ENCODE results near the gene SPSB4.

SPSB4 gene

DNA sequence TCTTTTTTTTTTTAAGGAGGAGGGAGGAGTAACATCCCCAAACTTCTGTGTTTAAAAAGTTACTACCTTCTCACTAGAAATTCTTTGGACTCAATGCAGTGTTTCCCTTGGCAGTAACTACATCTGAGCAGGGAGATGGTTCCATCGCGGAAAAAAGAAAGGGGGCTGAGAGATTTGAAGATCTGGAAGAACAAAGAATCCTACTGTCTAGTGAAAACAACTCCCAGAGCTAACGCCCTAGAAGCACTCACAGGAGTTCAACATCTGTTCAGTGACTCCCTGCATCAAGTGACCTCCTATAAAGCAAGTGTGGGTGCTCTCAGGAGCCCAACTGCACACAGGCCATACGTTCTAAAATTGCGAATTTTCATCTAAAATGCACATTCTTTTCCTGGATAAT, 113.7 kb downstream of the SPSB4 start:
- Histone ChIP-seq H3K36me3 (ENCODE audit: control insufficient read depth, insufficient read depth, low read length) (no peaks in the 10 kb centered on the region), H3K27me3 (ENCODE audit: control insufficient read depth, insufficient read depth, low read length) (no peaks in the 10 kb centered on the region), H3K4me1 (ENCODE audit: control insufficient read depth, insufficient read depth, low read length) (no peaks in the 10 kb centered on the region), H3K9ac (ENCODE audit: low read depth, low read length) (no peak overlapping the region), H3K9me3 (ENCODE audit: control insufficient read depth, insufficient read depth, low read length) (no peaks in the 10 kb centered on the region), H3K4me3 (ENCODE audit: low read depth, low read length) (no peak overlapping the region)

DNA sequence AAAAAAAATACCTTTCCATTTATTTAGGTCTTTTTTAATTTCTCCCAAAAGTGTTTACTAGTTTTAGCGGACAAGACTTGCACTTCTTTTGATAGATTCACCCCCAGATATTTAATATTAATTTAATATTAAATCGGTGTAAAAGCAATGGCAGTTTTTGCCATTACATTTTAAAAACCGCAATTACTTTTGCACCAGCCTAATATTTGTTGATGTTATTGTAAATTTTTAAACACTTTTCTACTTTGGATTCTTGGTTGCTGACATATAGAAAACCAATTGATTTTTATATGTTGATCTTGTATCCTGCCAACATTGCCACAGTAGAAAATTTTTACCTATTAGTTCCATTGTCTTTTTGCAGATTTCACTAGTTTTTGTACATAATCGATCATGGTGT, 116.5 kb downstream of the SPSB4 start:
- H3K9ac ChIP-seq (ENCODE audit: low read depth, low read length) = no peak overlapping the region
- no peaks in the 10 kb centered on the region for H3K36me3 ChIP-seq (ENCODE audit: control insufficient read depth, insufficient read depth, low read length)
- H3K27me3 ChIP-seq (ENCODE audit: control insufficient read depth, insufficient read depth, low read length) = no peaks in the 10 kb centered on the region
- no peaks in the 10 kb centered on the region for H3K9me3 ChIP-seq (ENCODE audit: control insufficient read depth, insufficient read depth, low read length)
- H3K4me1 ChIP-seq (ENCODE audit: control insufficient read depth, insufficient read depth, low read length) = no peaks in the 10 kb centered on the region
- no peak overlapping the region for H3K4me3 ChIP-seq (ENCODE audit: low read depth, low read length)

DNA sequence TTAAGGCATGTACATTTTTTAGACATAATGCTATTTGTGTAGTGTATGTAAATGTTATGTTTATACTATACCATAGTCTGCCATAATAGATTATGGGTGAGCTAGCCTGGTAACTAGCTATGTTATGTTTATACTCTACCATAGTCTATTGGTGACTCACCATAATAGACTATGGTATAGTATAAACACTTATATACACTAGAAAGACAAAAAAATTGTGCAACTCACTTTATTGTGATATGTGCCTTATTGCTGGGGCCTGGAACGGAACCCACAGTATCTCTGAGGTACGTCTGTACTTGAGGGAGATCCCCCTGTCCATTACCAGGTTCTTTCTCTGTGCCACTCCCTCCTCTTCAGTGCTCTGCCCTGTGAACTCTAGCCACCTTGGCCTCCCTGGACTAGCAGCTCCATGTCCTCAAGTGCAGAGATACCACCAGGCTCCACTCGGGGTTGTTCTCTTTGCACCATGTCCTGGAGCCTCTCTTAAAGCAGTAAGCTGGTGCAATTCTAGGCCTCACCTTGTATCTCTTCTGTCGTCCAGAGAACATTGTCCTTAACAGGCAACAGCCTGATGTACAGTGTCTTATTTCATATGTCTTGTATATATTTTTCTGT, 119.6 kb downstream of the SPSB4 start:
- Histone ChIP-seq H3K36me3 (ENCODE audit: control insufficient read depth, insufficient read depth, low read length) (no peaks in the 10 kb centered on the region), H3K4me3 (ENCODE audit: low read depth, low read length) (no peak overlapping the region), H3K4me1 (ENCODE audit: control insufficient read depth, insufficient read depth, low read length) (no peaks in the 10 kb centered on the region), H3K27me3 (ENCODE audit: control insufficient read depth, insufficient read depth, low read length) (no peaks in the 10 kb centered on the region), H3K9ac (ENCODE audit: low read depth, low read length) (no peak overlapping the region), H3K9me3 (ENCODE audit: control insufficient read depth, insufficient read depth, low read length) (no peaks in the 10 kb centered on the region)

DNA sequence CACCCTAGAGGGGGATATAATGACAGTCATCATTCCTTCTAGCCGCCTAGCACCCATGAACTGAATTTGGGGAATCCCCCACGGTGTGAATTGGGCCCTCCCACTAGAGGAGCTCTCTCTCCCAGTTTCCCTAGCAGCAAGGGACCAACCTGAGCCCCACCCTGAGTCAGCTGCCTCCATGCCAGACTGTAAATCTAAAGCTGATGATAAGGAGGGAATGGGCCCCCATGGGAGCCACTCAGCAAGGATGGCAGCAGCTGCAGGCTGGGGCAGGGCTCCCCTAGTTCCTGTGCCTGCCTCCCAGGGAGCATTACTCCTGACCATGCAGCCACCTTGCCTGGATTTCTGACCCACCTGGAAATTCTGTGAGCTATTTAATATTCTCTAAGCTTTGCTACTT, 123.5 kb downstream of the SPSB4 start:
- H3K27me3 ChIP-seq (ENCODE audit: control insufficient read depth, insufficient read depth, low read length) = no peaks in the 10 kb centered on the region
- no peaks in the 10 kb centered on the region for H3K36me3 ChIP-seq (ENCODE audit: control insufficient read depth, insufficient read depth, low read length)
- no peak overlapping the region for H3K4me3 ChIP-seq (ENCODE audit: low read depth, low read length)
- no peaks in the 10 kb centered on the region for H3K9me3 ChIP-seq (ENCODE audit: control insufficient read depth, insufficient read depth, low read length)
- no peaks in the 10 kb centered on the region for H3K4me1 ChIP-seq (ENCODE audit: control insufficient read depth, insufficient read depth, low read length)
- no peak overlapping the region for H3K9ac ChIP-seq (ENCODE audit: low read depth, low read length)

DNA sequence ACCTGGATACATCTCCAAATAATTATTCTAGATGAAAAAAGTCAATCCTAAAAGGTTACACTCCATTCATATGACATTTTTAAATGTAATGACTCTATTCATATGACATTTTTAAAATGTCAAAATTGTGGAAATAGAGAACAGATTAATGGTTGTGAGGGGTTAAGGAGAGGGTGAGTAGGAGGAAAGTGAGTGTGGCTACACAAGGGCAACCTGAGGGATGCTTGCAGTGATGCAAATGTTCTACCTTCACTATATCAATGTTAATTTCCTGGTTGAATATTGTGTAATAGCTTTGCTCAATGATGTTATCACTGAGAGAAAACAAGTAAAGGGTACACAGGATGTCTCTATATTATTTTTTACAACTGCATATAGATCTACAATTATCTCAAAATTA, 125.6 kb downstream of the SPSB4 start:
- H3K9ac ChIP-seq (ENCODE audit: low read depth, low read length) = no peak overlapping the region
- no peaks in the 10 kb centered on the region for H3K4me1 ChIP-seq (ENCODE audit: control insufficient read depth, insufficient read depth, low read length)
- H3K36me3 ChIP-seq (ENCODE audit: control insufficient read depth, insufficient read depth, low read length) = no peaks in the 10 kb centered on the region
- H3K9me3 ChIP-seq (ENCODE audit: control insufficient read depth, insufficient read depth, low read length) = no peaks in the 10 kb centered on the region
- no peak overlapping the region for H3K4me3 ChIP-seq (ENCODE audit: low read depth, low read length)
- no peaks in the 10 kb centered on the region for H3K27me3 ChIP-seq (ENCODE audit: control insufficient read depth, insufficient read depth, low read length)

DNA sequence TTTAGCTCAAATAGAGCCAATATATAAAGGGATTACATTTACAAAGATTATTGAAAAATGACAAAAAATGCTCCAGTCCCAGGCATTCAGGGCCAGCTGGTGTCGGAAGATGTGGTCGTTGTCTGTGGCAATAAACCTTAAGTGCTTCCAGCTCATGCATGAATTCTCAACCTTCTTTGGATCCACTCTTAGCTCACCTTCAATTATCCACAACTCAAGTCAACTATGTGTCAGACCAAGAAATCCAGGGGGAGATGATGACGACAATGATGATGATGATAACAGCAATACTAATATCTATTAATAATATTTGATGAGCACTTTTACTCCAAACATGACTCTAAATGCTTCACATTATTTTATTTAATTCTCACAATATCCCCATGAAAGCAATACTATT, 126.9 kb downstream of the SPSB4 start:
- H3K4me1 ChIP-seq (ENCODE audit: control insufficient read depth, insufficient read depth, low read length) = no peaks in the 10 kb centered on the region
- H3K4me3 ChIP-seq (ENCODE audit: low read depth, low read length) = no peak overlapping the region
- no peak overlapping the region for H3K9ac ChIP-seq (ENCODE audit: low read depth, low read length)
- no peaks in the 10 kb centered on the region for H3K9me3 ChIP-seq (ENCODE audit: control insufficient read depth, insufficient read depth, low read length)
- no peaks in the 10 kb centered on the region for H3K27me3 ChIP-seq (ENCODE audit: control insufficient read depth, insufficient read depth, low read length)
- H3K36me3 ChIP-seq (ENCODE audit: control insufficient read depth, insufficient read depth, low read length) = no peaks in the 10 kb centered on the region

DNA sequence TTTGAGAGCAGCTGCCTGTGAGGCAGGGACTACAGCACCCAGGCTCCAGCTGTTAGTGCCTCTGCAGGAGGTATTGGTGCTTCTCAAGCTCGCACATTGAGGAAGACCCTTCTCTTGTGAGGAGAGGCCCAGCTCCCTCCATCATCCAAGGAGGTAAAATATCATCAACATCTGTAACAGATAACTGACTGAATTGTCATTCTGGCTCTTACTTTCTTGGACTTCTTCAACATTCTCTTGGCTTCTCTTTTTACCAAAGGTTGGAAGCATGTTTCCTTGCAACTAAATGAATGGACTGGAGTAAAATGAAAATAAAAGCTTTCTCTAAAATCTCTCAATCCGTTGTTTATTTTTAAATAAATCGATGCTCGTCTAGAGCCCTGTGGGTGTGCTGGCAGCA, 127.4 kb downstream of the SPSB4 start:
- no peak overlapping the region for H3K4me3 ChIP-seq (ENCODE audit: low read depth, low read length)
- H3K9me3 ChIP-seq (ENCODE audit: control insufficient read depth, insufficient read depth, low read length) = no peaks in the 10 kb centered on the region
- no peaks in the 10 kb centered on the region for H3K36me3 ChIP-seq (ENCODE audit: control insufficient read depth, insufficient read depth, low read length)
- no peaks in the 10 kb centered on the region for H3K4me1 ChIP-seq (ENCODE audit: control insufficient read depth, insufficient read depth, low read length)
- no peak overlapping the region for H3K9ac ChIP-seq (ENCODE audit: low read depth, low read length)
- no peaks in the 10 kb centered on the region for H3K27me3 ChIP-seq (ENCODE audit: control insufficient read depth, insufficient read depth, low read length)

DNA sequence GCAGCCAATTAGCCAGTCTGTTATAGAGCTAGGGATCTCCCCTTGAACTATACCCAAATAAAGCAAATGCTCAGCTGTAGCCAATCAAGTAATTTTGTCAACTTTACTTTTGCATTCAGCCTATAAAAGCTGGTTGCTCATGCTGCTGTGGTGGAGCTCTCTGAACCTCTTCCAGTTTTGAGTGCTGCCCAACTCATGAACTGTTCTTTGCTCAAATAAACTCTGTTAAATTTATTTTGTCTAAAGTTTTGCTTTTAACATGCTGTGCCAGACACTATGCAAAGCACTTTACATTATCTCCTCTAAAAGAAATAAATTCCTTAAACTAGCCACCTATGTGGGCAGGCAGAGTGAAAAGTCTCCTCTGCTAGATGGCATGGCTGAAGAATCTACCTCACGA, 128.8 kb downstream of the SPSB4 start:
- Histone ChIP-seq H3K4me3 (ENCODE audit: low read depth, low read length) (no peak overlapping the region), H3K27me3 (ENCODE audit: control insufficient read depth, insufficient read depth, low read length) (no peaks in the 10 kb centered on the region), H3K9me3 (ENCODE audit: control insufficient read depth, insufficient read depth, low read length) (no peaks in the 10 kb centered on the region), H3K36me3 (ENCODE audit: control insufficient read depth, insufficient read depth, low read length) (no peaks in the 10 kb centered on the region), H3K4me1 (ENCODE audit: control insufficient read depth, insufficient read depth, low read length) (no peaks in the 10 kb centered on the region), H3K9ac (ENCODE audit: low read depth, low read length) (no peak overlapping the region)

DNA sequence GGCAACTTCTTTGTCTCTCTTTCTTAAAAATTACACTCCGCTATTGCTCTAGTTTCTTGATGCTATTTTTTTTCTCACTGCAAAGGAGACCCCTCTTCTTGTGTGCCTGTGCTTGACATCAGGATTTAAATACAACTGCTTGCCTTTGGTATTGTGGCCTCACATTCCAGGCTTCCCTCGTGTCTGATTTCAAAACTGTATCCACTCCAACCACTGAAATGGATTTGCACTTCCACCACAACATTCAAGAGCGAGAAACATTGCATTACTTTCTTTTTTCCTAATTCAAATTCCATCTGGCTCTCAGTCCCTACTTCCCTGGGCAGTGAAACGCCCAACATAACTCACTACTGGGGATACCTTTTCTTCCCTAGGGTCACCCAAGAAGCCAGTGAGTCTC, 130.0 kb downstream of the SPSB4 start:
- Histone ChIP-seq H3K36me3 (ENCODE audit: control insufficient read depth, insufficient read depth, low read length) (no peaks in the 10 kb centered on the region), H3K9me3 (ENCODE audit: control insufficient read depth, insufficient read depth, low read length) (no peaks in the 10 kb centered on the region), H3K4me1 (ENCODE audit: control insufficient read depth, insufficient read depth, low read length) (no peaks in the 10 kb centered on the region), H3K27me3 (ENCODE audit: control insufficient read depth, insufficient read depth, low read length) (no peaks in the 10 kb centered on the region), H3K9ac (ENCODE audit: low read depth, low read length) (no peak overlapping the region), H3K4me3 (ENCODE audit: low read depth, low read length) (no peak overlapping the region)

DNA sequence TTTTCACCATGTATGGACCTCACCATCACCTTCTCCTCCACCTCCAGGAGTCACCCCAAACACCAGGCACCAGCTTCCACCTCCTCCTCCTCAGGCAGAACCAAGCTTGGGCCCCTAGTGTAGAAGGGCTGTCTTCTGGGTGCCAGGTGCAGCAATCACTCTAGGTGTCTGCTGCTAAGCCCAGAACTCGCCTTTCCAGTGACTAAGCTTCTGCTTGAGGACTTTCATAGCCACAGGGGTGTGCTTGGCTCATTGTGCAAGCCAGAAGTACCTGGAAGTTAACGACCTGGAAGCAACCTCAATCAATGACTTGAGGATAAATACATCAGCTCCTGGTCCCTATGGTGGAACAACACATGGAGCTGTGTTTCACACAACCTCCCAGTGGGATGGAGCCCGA, 130.7 kb downstream of the SPSB4 start:
- Histone ChIP-seq H3K9ac (ENCODE audit: low read depth, low read length) (no peak overlapping the region), H3K36me3 (ENCODE audit: control insufficient read depth, insufficient read depth, low read length) (no peaks in the 10 kb centered on the region), H3K9me3 (ENCODE audit: control insufficient read depth, insufficient read depth, low read length) (no peaks in the 10 kb centered on the region), H3K4me1 (ENCODE audit: control insufficient read depth, insufficient read depth, low read length) (no peaks in the 10 kb centered on the region), H3K27me3 (ENCODE audit: control insufficient read depth, insufficient read depth, low read length) (no peaks in the 10 kb centered on the region), H3K4me3 (ENCODE audit: low read depth, low read length) (no peak overlapping the region)

DNA sequence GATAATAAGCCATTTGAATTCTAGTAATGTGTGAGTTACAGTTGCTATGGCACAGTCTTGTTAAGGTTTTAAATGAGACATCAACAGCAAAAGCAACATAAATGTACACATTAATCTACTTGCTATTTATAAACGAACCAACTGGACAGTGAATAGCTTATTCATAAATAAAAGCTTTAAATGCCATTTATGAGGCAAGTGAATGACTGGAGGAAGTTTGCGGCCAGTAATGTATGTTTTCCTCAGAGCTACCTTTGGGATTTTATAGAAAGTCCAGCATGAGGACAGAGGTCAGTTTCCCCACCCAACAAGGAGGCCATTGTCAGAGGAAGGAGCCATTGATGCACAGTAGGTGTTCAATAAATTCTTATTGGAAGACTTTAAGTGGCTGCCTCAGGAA, 132.5 kb downstream of the SPSB4 start:
- no peaks in the 10 kb centered on the region for H3K36me3 ChIP-seq (ENCODE audit: control insufficient read depth, insufficient read depth, low read length)
- no peaks in the 10 kb centered on the region for H3K27me3 ChIP-seq (ENCODE audit: control insufficient read depth, insufficient read depth, low read length)

DNA sequence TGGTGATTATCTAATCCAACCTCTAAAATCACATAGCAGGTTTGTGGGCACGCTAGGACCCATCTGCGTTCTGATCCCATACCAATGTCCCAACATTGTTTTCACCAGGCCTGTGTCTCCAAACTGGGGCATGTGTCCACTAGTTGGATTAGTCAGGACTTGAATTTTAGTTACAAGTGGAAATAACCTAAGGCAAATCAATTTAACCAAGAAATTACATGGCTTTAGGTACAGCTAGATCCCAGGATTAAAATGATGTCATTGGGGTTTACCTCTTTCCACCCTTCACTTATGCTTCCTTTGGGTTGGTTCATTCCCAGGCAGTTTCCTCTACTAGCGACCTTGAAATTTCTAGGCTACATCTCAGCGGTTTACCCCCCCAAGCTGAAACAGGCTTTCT, 133.3 kb downstream of the SPSB4 start:
- H3K4me3 ChIP-seq (ENCODE audit: low read depth, low read length) = no peak overlapping the region
- no peaks in the 10 kb centered on the region for H3K27me3 ChIP-seq (ENCODE audit: control insufficient read depth, insufficient read depth, low read length)
- H3K4me1 ChIP-seq (ENCODE audit: control insufficient read depth, insufficient read depth, low read length) = no peaks in the 10 kb centered on the region
- H3K36me3 ChIP-seq (ENCODE audit: control insufficient read depth, insufficient read depth, low read length) = no peaks in the 10 kb centered on the region
- no peaks in the 10 kb centered on the region for H3K9me3 ChIP-seq (ENCODE audit: control insufficient read depth, insufficient read depth, low read length)
- no peak overlapping the region for H3K9ac ChIP-seq (ENCODE audit: low read depth, low read length)

More for the DNA sequence above, 132.5 kb downstream of the SPSB4 start:
- H3K9ac ChIP-seq (ENCODE audit: low read depth, low read length) = no peak overlapping the region
- no peaks in the 10 kb centered on the region for H3K9me3 ChIP-seq (ENCODE audit: control insufficient read depth, insufficient read depth, low read length)
- H3K4me3 ChIP-seq (ENCODE audit: low read depth, low read length) = no peak overlapping the region
- no peaks in the 10 kb centered on the region for H3K4me1 ChIP-seq (ENCODE audit: control insufficient read depth, insufficient read depth, low read length)

Data from iPS-15b (cell line).